ENCODE data around the gene RBM12.

RBM12 gene

DNA sequence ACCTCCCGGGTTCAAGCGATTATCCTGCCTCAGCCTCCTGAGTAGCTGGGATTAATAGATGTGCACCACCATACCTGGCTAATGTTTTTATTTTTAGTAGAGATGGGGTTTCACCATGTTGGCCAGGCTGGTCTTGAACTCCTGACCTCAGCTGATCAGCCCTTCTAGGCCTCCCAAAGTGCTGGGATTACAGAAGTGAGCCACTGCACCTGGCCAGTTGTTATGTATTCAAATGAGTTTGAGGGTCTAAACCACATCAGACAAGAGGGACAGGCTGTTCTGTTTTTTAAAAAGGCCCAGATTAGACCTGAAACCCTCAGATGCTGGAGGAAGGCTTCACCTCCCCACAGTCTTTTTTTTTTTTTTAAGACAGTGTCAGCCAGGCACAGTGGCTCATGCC lies 53.2 kb downstream of the RBM12 start:
- no peak for DNase-seq (ENCODE audit: extremely low spot score)
- CTCF ChIA-PET: no interaction called here
- POLR2A ChIA-PET: no interaction called here

GRCh38 chr20:35610833-35611427 lies 53.8 kb downstream of the RBM12 start:
- POLR2A ChIA-PET: no interaction called here
- no peak for DNase-seq (ENCODE audit: extremely low spot score)
- TF ChIP-seq ZNF384 (IDR thresholded peaks at IDR 0.05) (no peak), ELF4 (IDR thresholded peaks at IDR 0.05) (no peak), HDGF (IDR thresholded peaks at IDR 0.05; ENCODE audit: borderline replicate concordance) (no peak), SUZ12 (IDR thresholded peaks at IDR 0.05) (no peak), LEF1 (IDR thresholded peaks at IDR 0.05; ENCODE audit: borderline replicate concordance) (no peak), BHLHE40 (IDR thresholded peaks at IDR 0.05; ENCODE audit: borderline replicate concordance) (no peak), TARDBP (IDR thresholded peaks at IDR 0.05) (no peak), ARNT (IDR thresholded peaks at IDR 0.05) (no peak), FOXK2 (IDR thresholded peaks at IDR 0.05) (no peak), FOXM1 (IDR thresholded peaks at IDR 0.05; ENCODE audit: borderline replicate concordance) (no peak), CTBP1 (IDR thresholded peaks at IDR 0.05; ENCODE audit: borderline replicate concordance) (no peak), FOXA1 (IDR thresholded peaks at IDR 0.05) (no peak), SP1 (IDR thresholded peaks at IDR 0.05) (no peak), L3MBTL2 (conservative IDR thresholded peaks at IDR 0.05) (no peak)
- CTCF ChIA-PET: no interaction called here

More for the DNA sequence above, 53.2 kb downstream of the RBM12 start:
- no peak for TF ChIP-seq FOXA1 (IDR thresholded peaks at IDR 0.05)
- TF ChIP-seq ZNF384 (IDR thresholded peaks at IDR 0.05): no peak
- TF ChIP-seq NFRKB (IDR thresholded peaks at IDR 0.05): no peak
- no peak for TF ChIP-seq FOXK2 (IDR thresholded peaks at IDR 0.05)
- no peak for TF ChIP-seq ELF4 (IDR thresholded peaks at IDR 0.05)
- TF ChIP-seq, protein P1, sequence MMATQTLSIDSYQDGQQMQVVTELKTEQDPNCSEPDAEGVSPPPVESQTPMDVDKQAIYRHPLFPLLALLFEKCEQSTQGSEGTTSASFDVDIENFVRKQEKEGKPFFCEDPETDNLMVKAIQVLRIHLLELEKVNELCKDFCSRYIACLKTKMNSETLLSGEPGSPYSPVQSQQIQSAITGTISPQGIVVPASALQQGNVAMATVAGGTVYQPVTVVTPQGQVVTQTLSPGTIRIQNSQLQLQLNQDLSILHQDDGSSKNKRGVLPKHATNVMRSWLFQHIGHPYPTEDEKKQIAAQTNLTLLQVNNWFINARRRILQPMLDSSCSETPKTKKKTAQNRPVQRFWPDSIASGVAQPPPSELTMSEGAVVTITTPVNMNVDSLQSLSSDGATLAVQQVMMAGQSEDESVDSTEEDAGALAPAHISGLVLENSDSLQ (IDR thresholded peaks at IDR 0.05): no peak
- TF ChIP-seq LEF1 (IDR thresholded peaks at IDR 0.05; ENCODE audit: borderline replicate concordance): no peak
- TF ChIP-seq L3MBTL2 (conservative IDR thresholded peaks at IDR 0.05): no peak
- no peak for TF ChIP-seq HDGF (IDR thresholded peaks at IDR 0.05; ENCODE audit: borderline replicate concordance)
- TF ChIP-seq TARDBP (IDR thresholded peaks at IDR 0.05): no peak
- TF ChIP-seq BHLHE40 (IDR thresholded peaks at IDR 0.05; ENCODE audit: borderline replicate concordance): no peak
- no peak for TF ChIP-seq SUZ12 (IDR thresholded peaks at IDR 0.05)
- TF ChIP-seq CTBP1 (IDR thresholded peaks at IDR 0.05; ENCODE audit: borderline replicate concordance): no peak
- no peak for TF ChIP-seq FOXM1 (IDR thresholded peaks at IDR 0.05; ENCODE audit: borderline replicate concordance)
- TF ChIP-seq ARNT (IDR thresholded peaks at IDR 0.05): no peak
- TF ChIP-seq SP1 (IDR thresholded peaks at IDR 0.05): no peak

DNA sequence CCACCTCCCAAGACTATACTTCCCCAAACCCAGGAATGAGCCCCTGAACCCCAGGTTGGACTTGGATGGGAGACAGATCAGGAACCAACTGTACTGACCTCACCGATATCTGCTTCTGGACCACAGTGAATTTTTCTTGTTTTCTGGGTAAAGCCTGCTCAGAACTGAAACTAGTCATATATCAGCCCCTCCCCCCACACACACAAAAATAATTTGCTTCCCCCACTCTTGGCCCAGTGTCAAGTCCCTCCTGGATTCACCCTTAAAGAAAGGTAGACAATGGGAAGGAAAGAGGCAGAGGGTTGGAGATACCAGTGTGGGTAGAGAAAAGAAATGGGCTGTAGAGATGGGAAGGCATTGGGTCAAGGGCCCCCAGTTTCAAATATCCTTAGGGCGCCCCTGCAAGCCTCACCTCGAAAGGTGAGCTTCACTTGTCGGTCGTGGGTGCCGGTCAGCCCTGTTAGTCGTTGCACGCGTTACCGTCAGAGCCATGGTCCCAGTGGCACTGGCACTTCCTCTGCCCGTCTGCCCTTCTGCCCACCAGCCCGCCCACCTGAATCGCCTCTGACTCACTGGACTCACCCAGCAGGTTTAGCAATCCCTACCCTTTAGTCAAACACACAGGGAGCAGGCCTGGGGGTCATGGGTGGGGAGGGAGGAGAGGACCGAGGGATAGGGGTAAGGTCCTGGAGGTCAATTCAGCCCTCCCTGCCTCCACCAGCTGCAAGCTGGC lies 57.5 kb downstream of the RBM12 start:
- no peak for TF ChIP-seq SP1 (IDR thresholded peaks at IDR 0.05)
- TF ChIP-seq ARNT (IDR thresholded peaks at IDR 0.05): no peak
- no peak for TF ChIP-seq NFRKB (IDR thresholded peaks at IDR 0.05)
- no peak for TF ChIP-seq TARDBP (IDR thresholded peaks at IDR 0.05)
- no peak for TF ChIP-seq HDGF (IDR thresholded peaks at IDR 0.05; ENCODE audit: borderline replicate concordance)
- TF ChIP-seq BHLHE40 (IDR thresholded peaks at IDR 0.05; ENCODE audit: borderline replicate concordance): no peak
- TF ChIP-seq ZNF384 (IDR thresholded peaks at IDR 0.05): no peak
- no peak for TF ChIP-seq LEF1 (IDR thresholded peaks at IDR 0.05; ENCODE audit: borderline replicate concordance)
- POLR2A ChIA-PET: no interaction called here
- DNase-seq (ENCODE audit: extremely low spot score): no peak
- CTCF ChIA-PET: no interaction called here

DNA sequence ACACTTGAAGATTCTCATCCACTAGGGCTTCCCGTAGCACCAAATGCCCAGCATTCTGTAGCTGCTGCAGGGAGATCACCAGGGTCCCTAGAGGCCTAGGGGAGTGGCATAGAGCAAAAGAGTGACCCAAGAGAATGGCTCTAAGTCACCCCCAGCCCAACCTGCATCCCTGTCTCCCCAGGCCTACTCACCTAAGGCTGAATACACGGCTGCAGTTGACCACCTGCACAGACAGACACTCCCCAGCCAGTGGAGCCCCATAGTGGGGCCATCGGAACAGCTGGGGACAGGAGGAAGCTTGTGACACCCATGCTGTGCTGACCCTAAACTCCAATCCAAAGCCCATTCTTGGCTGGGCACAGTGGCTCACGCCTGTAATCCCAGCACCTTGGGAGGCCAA lies 58.6 kb downstream of the RBM12 start:
- TF ChIP-seq TARDBP (IDR thresholded peaks at IDR 0.05): no peak
- TF ChIP-seq, protein P1 (IDR thresholded peaks at IDR 0.05): no peak
- no peak for TF ChIP-seq L3MBTL2 (conservative IDR thresholded peaks at IDR 0.05)
- no peak for TF ChIP-seq BHLHE40 (IDR thresholded peaks at IDR 0.05; ENCODE audit: borderline replicate concordance)
- no peak for TF ChIP-seq FOXA1 (IDR thresholded peaks at IDR 0.05)
- TF ChIP-seq FOXM1 (IDR thresholded peaks at IDR 0.05; ENCODE audit: borderline replicate concordance): no peak
- TF ChIP-seq SUZ12 (IDR thresholded peaks at IDR 0.05): no peak
- TF ChIP-seq SP1 (IDR thresholded peaks at IDR 0.05): no peak
- TF ChIP-seq CTBP1 (IDR thresholded peaks at IDR 0.05; ENCODE audit: borderline replicate concordance): no peak
- no peak for TF ChIP-seq NFRKB (IDR thresholded peaks at IDR 0.05)
- POLR2A ChIA-PET: interaction anchor here (0.6 kb wide), 1 partner anchor 91 kb away, joined by 3 read pairs; no protein-coding TSS in a partner anchor

GRCh38 chr20:35604449-35604747 lies 60.3 kb downstream of the RBM12 start:
- POLR2A ChIA-PET: no interaction called here
- CTCF ChIA-PET: interaction anchor here (0.7 to 1.3 kb wide), 5 partner anchors 9 to 93 kb away, joined by 3 to 4 read pairs (median 3); partner anchors contain the start of gene SPAG4
- TF ChIP-seq CTBP1 (IDR thresholded peaks at IDR 0.05; ENCODE audit: borderline replicate concordance) (no peak), FOXM1 (IDR thresholded peaks at IDR 0.05; ENCODE audit: borderline replicate concordance) (no peak), ZNF384 (IDR thresholded peaks at IDR 0.05) (no peak), ARNT (IDR thresholded peaks at IDR 0.05) (no peak), FOXA1 (IDR thresholded peaks at IDR 0.05) (no peak)
- DNase-seq (ENCODE audit: extremely low spot score): no peak

More for the DNA sequence above, 58.6 kb downstream of the RBM12 start:
- CTCF ChIA-PET: no interaction called here
- DNase-seq (ENCODE audit: extremely low spot score): no peak

GRCh38 chr20:35603695-35604448 lies 60.8 kb downstream of the RBM12 start:
- CTCF ChIA-PET: interaction anchor here (0.6 to 1.3 kb wide), 5 partner anchors 8 to 816 kb away, joined by 3 to 4 read pairs (median 3); no protein-coding TSS in a partner anchor
- POLR2A ChIA-PET: interaction anchor here (0.5 kb wide), 1 partner anchor 106 kb away, joined by 3 read pairs; no protein-coding TSS in a partner anchor
- DNase-seq (ENCODE audit: extremely low spot score): no peak
- TF ChIP-seq FOXA1 (IDR thresholded peaks at IDR 0.05): no peak
- no peak for TF ChIP-seq SUZ12 (IDR thresholded peaks at IDR 0.05)
- TF ChIP-seq NFRKB (IDR thresholded peaks at IDR 0.05): no peak
- TF ChIP-seq FOXM1 (IDR thresholded peaks at IDR 0.05; ENCODE audit: borderline replicate concordance): no peak
- no peak for TF ChIP-seq BHLHE40 (IDR thresholded peaks at IDR 0.05; ENCODE audit: borderline replicate concordance)
- no peak for TF ChIP-seq ZNF384 (IDR thresholded peaks at IDR 0.05)
- no peak for TF ChIP-seq ELF4 (IDR thresholded peaks at IDR 0.05)
- TF ChIP-seq, protein P1 (IDR thresholded peaks at IDR 0.05): no peak
- no peak for TF ChIP-seq HDGF (IDR thresholded peaks at IDR 0.05; ENCODE audit: borderline replicate concordance)
- TF ChIP-seq LEF1 (IDR thresholded peaks at IDR 0.05; ENCODE audit: borderline replicate concordance): no peak
